Measurements from ENCODE around the gene GNAS. TPM values are rescaled to one million over a fixed set of nuclear protein-coding genes. Genes with fewer than 3 reads are reported as not detected.
"Not testable (repeated sequence)": the region's sequence is repeated elsewhere in the genome, so short reads cannot be mapped to it uniquely, and the experiment has no call there.

Gene GNAS
- total RNA-seq, 4 donors from 2014 or later = 606 to 837 (median 753) TPM

DNA sequence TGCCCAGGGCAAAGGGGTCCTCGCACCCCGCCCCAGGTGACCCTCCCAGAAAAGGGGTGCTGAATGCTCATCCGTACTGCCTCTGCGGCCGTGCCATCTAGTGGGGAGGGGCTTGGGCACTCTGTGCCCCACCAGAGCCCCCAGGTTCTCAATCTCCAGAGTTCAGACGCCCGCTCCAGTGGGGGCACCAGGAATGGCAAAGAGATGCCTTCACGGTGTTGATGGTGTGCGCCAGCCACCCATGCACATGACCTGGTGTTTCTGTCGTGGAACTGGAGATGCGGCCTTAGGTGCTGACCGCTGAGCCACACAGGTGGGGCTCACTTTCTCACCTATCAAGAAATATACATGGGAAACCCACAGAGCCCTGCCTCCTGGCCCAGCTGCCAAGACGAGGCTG lies 32.6 kb upstream of the GNAS start:
- DNase-seq (ENCODE audit: low spot score) (no peak), ATAC-seq (ENCODE audit: low FRiP score) (no peak)
- TF ChIP-seq, protein P1, sequence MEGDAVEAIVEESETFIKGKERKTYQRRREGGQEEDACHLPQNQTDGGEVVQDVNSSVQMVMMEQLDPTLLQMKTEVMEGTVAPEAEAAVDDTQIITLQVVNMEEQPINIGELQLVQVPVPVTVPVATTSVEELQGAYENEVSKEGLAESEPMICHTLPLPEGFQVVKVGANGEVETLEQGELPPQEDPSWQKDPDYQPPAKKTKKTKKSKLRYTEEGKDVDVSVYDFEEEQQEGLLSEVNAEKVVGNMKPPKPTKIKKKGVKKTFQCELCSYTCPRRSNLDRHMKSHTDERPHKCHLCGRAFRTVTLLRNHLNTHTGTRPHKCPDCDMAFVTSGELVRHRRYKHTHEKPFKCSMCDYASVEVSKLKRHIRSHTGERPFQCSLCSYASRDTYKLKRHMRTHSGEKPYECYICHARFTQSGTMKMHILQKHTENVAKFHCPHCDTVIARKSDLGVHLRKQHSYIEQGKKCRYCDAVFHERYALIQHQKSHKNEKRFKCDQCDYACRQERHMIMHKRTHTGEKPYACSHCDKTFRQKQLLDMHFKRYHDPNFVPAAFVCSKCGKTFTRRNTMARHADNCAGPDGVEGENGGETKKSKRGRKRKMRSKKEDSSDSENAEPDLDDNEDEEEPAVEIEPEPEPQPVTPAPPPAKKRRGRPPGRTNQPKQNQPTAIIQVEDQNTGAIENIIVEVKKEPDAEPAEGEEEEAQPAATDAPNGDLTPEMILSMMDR (IDR thresholded peaks at IDR 0.05) = no peak

DNA sequence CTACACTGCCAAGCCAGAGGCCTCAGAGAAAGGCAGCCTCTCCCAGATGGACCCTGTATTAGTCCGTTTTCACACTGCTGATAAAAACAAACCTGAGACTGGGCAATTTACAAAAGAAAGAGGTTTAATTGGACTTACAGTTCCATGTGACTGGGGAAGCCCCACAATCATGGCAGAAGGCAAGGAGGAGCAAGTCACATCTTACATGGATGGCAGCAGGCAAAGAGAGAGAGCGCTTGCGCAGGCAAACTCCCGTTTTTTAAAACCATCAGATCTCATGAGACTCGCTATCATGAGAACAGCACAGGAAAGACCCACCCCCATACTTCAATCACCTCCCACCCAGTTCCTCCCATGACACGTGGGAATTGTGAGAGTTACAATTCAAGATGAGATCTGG lies 32.0 kb upstream of the GNAS start:
- not testable (repeated sequence) for DNase-seq (ENCODE audit: low spot score); ATAC-seq (ENCODE audit: low FRiP score)

DNA sequence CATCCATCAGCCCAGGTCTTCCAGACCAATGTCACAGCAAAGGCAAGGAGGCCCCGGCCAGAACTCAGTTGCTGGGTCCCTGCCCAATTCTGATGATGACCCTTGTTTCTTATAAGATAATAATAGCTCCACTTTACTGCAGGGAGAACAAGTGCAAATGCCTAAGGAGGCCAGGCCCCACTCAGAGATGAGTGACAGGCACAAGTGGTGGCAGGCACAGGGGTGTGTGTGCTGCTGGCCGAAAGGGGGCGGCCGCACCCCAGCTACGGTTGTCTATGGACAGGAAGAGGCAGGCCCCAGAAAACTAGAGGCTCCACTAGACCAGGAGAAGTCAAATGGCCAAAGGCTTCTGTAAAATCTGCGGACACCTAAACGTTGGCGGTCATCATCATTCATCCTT lies 30.4 kb upstream of the GNAS start:
- DNase-seq (ENCODE audit: low spot score) = no peak
- TF ChIP-seq, protein P1 (IDR thresholded peaks at IDR 0.05) = no peak
- no peak for ATAC-seq (ENCODE audit: low FRiP score)

DNA sequence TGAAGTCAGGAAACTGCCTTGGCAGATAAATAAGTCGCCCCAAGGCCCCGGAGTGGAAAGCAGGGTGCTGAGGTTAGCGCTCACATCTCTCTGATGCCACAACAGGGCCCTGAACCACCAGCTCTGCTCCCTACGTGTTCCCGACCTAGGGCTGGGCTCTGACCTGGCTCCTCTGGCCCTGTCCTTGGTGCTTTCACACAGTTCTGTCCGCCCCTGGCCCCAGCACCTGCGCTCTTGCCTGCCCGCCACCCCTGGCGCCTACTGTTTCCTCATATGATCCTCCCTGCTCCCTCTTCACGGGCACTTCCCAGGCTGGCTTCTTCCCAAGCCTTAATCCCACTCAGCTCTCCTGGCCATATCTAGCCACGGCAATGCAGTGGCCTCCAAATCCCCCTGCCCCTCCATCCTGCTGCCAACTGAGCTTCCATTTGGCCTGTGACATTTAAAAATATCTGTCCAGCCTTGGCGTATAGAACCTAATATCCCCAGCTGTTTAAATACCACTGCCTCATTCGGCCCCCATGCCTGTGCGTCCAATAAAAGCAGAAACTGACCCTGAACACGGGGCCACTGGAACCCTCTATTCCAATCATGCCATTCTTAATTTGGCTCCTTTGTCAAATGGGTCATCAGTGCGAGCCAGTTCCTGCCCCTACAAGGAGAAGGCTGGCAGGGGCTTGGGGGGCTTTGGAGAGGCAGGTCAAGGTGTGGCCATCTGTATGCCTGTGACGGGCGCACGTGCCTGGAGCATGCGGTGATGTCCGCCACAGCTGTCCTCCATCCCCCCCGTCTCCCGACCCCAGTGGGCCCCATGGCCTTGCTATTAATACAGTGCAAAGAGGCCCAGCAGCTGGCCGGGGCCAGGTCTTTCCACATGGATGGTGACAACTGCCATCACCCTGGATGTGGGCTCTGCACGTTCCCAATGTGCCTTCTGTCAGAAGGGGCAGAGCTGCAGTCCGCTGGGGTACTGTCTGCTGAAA lies 29.5 kb upstream of the GNAS start:
- TF ChIP-seq, protein P1 (IDR thresholded peaks at IDR 0.05) = no peak
- ATAC-seq (ENCODE audit: low FRiP score) (no peak), DNase-seq (ENCODE audit: low spot score) (no peak)

DNA sequence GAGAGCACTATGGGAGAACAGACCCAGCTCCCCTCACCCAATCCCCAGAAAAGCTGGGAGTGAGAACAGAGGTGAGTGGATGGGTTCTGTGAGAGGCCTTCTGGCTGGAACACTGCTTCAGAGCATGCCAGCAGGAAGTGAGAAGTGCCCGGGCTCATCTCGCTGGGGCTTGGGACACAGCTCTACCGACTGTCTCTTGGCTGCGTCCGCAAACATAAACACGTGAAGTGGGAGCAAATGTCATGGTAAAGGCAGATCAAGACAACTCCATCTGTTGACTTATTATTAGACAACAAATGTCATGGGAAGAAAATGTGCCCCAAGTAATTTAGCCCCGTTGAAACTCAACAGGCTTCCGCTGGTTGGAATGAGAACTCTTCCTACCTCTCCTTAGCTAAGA lies 27.7 kb upstream of the GNAS start:
- TF ChIP-seq, protein P1 (IDR thresholded peaks at IDR 0.05) = no peak
- no peak for ATAC-seq (ENCODE audit: low FRiP score)
- no peak for DNase-seq (ENCODE audit: low spot score)

DNA sequence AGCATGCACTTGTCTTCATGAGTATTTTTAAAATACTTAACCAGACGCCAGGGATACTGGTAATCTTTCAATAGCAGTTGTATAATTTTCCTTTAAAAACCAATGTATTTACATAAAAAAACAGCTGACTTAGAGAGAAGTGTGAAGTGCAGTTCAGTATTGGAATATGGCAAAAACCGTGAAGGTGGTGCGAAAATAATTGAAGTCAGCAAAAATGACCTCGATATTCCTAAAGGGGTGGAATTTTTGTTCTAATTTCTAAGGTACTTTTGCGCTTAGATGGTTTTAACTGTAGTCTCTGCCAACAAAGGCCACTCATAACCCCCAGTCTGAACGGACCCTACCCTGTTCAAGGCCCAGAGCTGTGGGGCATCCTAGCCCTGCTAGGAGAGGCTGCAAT lies 27.1 kb upstream of the GNAS start:
- DNase-seq (ENCODE audit: low spot score) (no peak), ATAC-seq (ENCODE audit: low FRiP score) (no peak)
- TF ChIP-seq, protein P1 (IDR thresholded peaks at IDR 0.05) = no peak

DNA sequence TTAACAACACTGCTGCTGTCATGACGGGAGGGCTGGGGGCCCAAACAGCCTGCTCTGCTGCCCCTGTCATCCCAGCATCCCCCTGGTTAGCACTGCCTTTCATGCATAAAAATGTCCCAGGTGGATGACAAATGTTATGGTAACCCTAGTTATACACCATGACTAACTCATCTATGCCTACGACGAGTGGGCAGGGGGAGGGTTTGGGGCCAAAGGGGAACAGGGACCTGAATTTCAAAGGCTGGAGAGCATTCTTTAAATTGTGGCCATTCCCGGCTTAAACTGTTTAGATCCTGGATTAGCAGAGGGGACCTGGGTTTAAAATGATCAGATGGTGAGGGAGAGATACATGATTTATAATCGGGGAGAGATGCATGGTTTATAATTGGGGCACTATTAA lies 26.2 kb upstream of the GNAS start:
- no peak for DNase-seq (ENCODE audit: low spot score)
- TF ChIP-seq, protein P1 (IDR thresholded peaks at IDR 0.05) = no peak

More for the DNA sequence above, 26.2 kb upstream of the GNAS start:
- ATAC-seq (ENCODE audit: low FRiP score) = no peak
